Fibroblast of pulmonary artery (primary cell): ENCODE measurements around the gene PML.
A peak's percentile ranks its signal among the peaks of the same experiment; 100 is the strongest.
"Not testable (repeated sequence)": the region's sequence is repeated elsewhere in the genome, so short reads cannot be mapped to it uniquely, and the experiment has no call there.

ENCODE experiments used
- DNase-seq: peaks from one replicate; pipeline ENCODE4 v3.0.0-alpha.2; 2010; ENCODE audit warnings: low read depth
- H3K4me3 ChIP-seq: replicated peaks from 2 replicates; pipeline ENCODE4 v1.5.1; 2011; ENCODE audit warnings: low read depth, mild to moderate bottlenecking, control low read depth, low read length, moderate library complexity
- TF ChIP-seq, protein P1 (sequence below): IDR thresholded peaks from 2 replicates; pipeline ENCODE4 v1.5.1; 2011; ENCODE audit warnings: mild to moderate bottlenecking, control low read depth, low read length, inconsistent platforms; ENCODE audit errors: missing control alignments

The PML gene

DNA sequence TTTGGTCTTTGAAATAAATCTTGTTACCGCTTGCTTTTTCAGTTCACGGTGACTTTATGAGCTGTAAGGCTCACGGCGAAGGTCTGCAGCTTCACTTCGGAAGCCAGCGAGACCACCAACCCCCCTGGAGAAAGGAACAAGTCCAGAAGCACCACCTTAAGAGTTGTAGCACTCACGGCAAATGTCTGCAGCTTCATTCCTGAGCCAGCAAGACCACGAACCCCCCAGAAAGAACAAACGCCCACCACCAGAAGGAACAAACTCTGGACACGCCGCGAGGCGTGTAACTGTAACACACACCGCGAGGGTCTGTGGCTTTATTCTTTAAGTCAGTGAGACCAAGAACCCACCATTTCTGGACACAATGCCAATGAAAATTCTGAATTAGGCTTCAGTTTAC, 59.0 kb downstream of the PML start:
- H3K4me3 ChIP-seq: no peak overlapping the region
- DNase-seq: no peak
- TF ChIP-seq, protein P1, sequence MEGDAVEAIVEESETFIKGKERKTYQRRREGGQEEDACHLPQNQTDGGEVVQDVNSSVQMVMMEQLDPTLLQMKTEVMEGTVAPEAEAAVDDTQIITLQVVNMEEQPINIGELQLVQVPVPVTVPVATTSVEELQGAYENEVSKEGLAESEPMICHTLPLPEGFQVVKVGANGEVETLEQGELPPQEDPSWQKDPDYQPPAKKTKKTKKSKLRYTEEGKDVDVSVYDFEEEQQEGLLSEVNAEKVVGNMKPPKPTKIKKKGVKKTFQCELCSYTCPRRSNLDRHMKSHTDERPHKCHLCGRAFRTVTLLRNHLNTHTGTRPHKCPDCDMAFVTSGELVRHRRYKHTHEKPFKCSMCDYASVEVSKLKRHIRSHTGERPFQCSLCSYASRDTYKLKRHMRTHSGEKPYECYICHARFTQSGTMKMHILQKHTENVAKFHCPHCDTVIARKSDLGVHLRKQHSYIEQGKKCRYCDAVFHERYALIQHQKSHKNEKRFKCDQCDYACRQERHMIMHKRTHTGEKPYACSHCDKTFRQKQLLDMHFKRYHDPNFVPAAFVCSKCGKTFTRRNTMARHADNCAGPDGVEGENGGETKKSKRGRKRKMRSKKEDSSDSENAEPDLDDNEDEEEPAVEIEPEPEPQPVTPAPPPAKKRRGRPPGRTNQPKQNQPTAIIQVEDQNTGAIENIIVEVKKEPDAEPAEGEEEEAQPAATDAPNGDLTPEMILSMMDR: no peak

DNA sequence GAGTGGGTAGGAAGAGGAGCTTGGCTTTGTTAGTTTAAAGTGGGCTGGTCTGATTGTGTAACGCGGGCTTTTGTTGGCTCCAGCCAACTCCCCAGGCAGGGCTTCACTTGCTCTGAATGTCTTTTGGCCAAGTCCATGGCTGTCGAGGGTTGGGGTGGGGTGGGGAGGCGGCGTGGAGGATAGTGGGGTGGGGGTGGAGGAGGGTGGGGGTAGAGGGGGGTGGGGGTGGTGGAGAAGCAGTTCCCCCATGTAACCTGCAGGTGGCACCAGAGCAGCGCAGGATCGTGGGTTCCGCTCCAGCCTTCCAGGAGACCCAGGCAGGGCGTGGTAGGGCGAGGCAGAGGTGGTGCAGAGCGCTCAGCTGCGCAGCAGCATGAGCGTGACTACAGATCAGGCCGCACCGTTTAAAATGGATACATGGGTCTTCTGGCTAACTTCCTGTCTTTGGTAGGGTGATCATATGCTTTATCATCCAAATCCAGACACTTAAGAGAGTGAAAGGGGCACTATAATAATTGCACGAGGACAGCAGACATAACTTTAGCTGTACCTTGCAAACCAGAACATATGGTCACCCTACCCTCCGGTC, 59.5 kb downstream of the PML start:
- no peak overlapping the region for H3K4me3 ChIP-seq
- peak; percentile 91 for DNase-seq
- TF ChIP-seq, protein P1: peak; percentile 56

DNA sequence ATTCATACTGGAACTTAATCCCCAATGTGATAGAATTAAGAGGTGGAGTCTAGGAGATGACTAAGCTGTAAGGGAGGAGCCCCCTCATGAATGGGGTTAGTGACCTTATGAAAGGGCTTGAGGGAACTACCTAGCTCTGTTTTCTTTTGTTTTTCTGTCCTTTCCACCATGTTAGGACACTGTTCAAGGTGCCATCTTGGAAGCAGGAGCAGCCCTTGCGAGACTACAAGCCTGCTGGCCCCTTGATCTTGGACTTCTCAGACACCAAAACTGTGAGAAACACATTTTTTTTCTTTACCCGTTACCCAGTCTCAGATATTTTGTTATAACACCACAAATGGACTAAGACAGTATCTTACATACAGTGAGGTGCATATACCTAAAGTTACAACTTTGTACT, 61.3 kb downstream of the PML start:
- H3K4me3 ChIP-seq: no peak overlapping the region
- DNase-seq: no peak
- TF ChIP-seq, protein P1: no peak

DNA sequence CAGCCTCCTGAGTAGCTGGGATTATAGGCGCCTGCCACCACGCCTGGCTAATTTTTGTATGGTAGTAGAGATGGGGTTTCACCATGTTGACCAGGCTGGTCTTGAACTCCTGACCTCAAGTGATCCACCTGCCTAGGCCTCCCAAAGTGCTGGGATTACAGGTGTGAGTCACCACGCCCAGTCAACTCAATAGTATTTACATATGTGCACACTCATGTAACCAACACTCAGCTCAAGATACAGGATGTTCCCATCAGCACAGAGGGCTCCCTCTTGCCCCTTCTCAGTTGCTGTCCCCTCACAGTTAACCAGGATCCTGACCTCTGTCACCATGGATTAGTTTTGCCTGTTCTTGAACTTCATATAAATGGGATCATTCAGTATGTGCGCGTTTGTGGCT, 61.8 kb downstream of the PML start:
- not testable (repeated sequence) for DNase-seq, H3K4me3 ChIP-seq

DNA sequence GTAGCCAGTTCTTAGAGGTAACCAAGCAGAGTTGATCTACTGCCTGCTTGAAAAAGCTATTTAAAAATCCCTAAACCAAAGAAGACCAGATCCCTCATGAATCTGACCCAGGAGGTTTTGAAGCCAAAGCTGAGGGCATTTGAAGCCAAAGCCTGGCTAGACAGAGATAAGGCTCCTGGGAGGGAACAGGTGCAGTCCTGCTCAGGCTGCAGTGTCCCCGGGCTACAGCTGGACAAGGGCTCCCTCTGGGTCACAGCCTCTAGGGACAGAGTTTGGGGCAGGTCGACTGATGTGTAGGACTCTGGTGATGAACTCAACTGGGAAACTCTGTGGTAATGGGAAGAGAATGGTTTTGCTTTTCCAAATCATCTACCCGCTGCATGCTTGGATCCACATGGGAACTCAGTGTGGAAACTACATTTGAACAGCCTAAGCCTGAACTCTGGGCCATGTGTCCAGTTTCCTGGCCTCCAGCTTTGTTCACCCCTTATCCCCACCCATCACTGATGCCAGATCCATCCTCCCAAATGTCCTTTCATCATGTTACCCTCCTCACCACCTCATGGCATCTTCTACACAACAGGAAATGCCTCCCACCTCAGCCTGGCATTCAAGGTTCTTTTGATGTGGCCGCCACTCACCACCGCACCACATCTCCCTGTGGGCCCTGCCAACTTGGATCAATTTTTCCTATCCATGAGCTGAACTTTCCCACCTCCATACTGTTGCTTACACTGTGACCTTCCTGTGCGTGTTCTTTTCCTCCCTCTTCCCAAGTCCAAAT, 64.7 kb downstream of the PML start:
- not testable (repeated sequence) for DNase-seq, H3K4me3 ChIP-seq

DNA sequence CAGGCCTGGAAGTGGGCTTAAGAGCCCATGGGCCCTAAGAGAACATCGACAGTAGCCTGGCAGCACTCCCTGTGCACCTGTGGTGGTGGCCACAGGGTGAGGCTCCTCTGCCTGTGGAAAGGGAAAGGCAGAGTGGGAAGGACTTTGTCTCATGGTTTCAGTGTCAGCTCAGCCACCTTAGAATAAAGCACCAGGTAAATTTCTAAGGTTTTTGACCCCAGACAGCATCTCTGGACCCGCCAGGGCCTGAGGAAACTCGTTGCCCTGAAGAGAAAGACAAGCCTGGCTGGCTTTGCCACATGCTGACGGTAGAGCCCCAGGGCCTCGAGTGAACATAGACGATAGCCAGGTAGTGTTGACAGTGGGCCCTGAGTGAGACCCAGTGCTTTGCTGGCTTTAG, 65.7 kb downstream of the PML start:
- TF ChIP-seq, protein P1: no peak

DNA sequence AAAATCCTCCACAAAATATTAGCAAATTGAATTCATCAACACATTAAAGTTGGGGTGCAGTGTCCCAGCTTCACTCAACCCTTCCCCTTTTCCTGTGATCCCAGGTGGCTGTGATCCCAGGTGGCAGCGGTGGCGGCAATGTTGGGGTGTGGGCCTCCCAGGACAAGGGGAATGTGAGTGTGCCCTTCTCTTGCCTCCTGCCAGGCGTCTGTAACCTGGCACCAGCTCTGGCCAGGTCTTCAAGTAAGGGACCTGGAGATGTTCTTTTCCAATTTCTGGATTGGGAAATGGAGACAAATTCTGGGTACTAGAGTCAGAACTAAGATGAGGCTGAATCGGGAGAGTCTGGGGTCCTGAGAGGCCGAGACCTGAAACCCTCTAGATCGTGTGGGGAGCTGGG, 67.7 kb downstream of the PML start:
- H3K4me3 ChIP-seq: no peak overlapping the region
- TF ChIP-seq, protein P1: no peak
- no peak for DNase-seq

More for the DNA sequence above, 65.7 kb downstream of the PML start:
- H3K4me3 ChIP-seq: no peak overlapping the region
- no peak for DNase-seq

DNA sequence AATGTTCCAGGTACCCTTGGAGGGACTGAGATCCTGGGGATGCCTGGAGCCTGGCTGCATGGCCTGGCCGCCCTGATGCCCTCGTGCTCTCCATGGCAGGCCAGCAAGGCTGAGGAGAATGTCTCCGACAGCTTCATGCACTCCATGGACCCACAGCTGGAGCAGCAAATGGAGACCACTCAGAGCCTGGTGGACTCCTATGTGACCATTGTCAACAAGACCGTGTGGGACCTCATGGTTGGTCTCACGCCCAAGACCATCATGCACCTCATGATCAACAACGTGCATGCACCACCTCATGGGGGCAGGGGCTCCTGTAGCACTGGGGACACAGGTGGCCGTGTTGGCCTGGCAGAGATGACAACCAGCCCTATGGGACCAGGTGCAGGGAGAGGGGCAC, 68.2 kb downstream of the PML start:
- no peak overlapping the region for H3K4me3 ChIP-seq
- DNase-seq: no peak
- TF ChIP-seq, protein P1: no peak

DNA sequence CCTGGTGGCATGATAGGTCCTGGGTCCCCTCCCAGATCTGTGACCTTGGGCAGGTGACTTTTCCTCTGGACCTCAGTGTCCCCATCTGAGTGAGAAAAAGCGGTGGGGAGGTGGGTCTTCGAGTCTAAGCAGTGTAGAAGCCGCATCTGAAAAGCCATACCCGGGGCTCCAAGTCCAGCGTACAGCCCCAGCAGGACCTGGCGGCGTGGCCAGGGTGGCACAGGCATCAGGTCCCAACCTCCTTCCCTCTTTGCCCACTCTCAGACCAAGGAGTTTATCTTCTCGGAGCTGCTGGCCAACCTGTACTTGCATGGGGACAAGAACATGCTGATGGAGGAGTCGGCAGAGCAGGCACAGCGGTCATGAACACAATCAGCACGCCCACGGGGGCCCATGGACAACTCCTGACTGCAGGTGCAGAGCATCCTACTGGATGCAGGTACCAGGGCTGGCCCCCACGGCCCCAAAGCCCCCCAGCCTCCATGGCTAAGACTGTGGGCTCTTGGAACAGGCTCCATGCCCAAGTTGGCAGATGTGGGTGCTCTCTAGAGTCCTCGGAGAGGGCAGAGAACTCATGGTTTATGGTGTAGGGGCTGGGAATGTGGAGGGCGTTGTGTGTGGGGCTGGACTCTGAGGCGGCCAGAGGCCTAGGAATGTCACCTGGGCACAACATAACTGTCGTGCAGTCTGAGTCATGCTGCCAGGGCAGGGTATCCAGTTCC, 69.1 kb downstream of the PML start:
- not testable (repeated sequence) for DNase-seq, H3K4me3 ChIP-seq

DNA sequence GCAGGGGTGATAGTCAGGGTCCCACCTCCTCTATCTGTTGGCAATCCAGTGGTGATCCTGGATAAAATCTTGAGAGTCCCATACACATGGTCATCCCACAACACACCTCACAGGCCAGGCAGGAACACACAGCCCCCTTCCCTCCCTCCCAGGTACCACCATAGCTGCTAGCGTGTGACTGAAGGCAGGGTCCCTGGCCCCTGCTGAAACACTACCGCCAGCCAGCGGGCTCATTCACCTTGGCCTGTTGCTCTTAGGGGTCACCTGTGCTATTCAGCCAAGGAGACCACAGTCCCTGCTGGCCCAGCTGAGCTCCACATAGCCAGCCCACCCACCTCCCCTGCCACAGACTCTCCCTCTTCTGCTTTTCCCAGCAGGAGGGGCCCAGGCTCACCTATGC, 69.7 kb downstream of the PML start:
- not testable (repeated sequence) for H3K4me3 ChIP-seq, DNase-seq

DNA sequence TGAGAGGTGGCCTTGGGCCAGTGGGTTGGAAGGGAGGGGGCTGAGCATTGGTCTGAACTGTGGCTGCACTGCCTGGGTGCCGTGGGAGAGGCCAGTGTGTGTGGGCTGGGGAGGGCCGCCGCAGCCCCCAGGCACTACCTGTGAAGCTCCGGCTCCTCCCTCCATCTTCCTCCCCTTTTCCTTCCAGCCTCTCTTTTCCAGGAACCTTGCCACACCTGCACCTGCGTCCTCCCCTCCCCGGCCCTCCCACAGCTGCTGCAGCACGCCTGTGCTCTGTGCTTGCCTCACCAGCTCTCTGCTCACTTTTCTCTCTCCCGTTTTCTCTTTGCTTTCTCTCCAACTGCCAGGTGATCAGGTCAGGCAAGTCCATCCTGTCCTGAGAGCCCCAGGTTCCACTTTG, 70.3 kb downstream of the PML start:
- DNase-seq, H3K4me3 ChIP-seq: not testable (repeated sequence)
